HEK293 (cell line): ENCODE results near the gene CALHM1.
"Not testable (repeated sequence)": the region's sequence is repeated elsewhere in the genome, so short reads cannot be mapped to it uniquely, and the experiment has no call there.

ENCODE experiments used
- CTCF ChIA-PET: fragments of 350-600 bp; formaldehyde crosslinking; extraction: SDS; loops from one replicate; lab custom pipeline; 2021; ENCODE audit warnings: antibody characterized with exemption; lab: Yijun Ruan, JAX
- POLR2A ChIA-PET: fragments of 300-600 bp; formaldehyde crosslinking; extraction: SDS; loops from one replicate; lab custom pipeline; 2020; ENCODE audit warnings: antibody characterized with exemption, inconsistent platforms; lab: Yijun Ruan, JAX
- H3K27ac ChIP-seq: fragments of 200-500 bp; sonication (Bioruptor generic); 2 replicates; pipeline ENCODE4 v1.5.1; 2014; ENCODE audit warnings: low read depth, low read length, control low read depth, inconsistent platforms; ENCODE audit errors: extremely low read depth
- H3K36me3 ChIP-seq, 2 experiments: fragments of 200-500 bp in 1 of 2; sonication (Bioruptor generic) in 1 of 2; 1 replicate in 1 of 2; 2 replicates in 1 of 2; pipeline ENCODE4 v1.5.1; 2014 to 2017; ENCODE audit warnings: inconsistent platforms in 2 of 2, low read length in 2 of 2; ENCODE audit not compliant: control insufficient read depth in 2 of 2, insufficient read depth in 1 of 2
- H3K4me1 ChIP-seq: fragments of 200-500 bp; sonication (Bioruptor generic); 2 replicates; pipeline ENCODE4 v1.5.1; 2014; ENCODE audit warnings: mild to moderate bottlenecking, low read length, inconsistent platforms; ENCODE audit not compliant: control insufficient read depth, insufficient read depth
- H3K4me3 ChIP-seq: 2 replicates; pipeline ENCODE4 v1.5.1; 2011; ENCODE audit warnings: low read depth, mild to moderate bottlenecking, control low read depth, low read length, moderate library complexity
- H3K9me3 ChIP-seq: fragments of 200-500 bp; sonication (Bioruptor generic); 2 replicates; pipeline ENCODE4 v1.5.1; 2014; ENCODE audit warnings: low read depth, low read length, inconsistent platforms; ENCODE audit not compliant: control insufficient read depth, insufficient read depth
- CTCF ChIP-seq: fragments of 450-650 bp; formaldehyde crosslinking; IDR thresholded peaks from 2 replicates; pipeline ENCODE4 v1.5.1; 2016; ENCODE audit warnings: missing biosample characterization, missing genetic modification characterization
- GLIS2 ChIP-seq: fragments of 450-650 bp; formaldehyde crosslinking; IDR thresholded peaks from 2 replicates; pipeline ENCODE4 v1.5.1; 2016; ENCODE audit warnings: missing biosample characterization, missing genetic modification characterization
- HOXA7 ChIP-seq: sonication (generic); formaldehyde crosslinking; IDR thresholded peaks from 2 replicates; pipeline ENCODE4 v1.8.1; 2022; ENCODE audit warnings: missing genetic modification reagents, borderline replicate concordance
- HOXC10 ChIP-seq: sonication (generic); formaldehyde crosslinking; IDR thresholded peaks from 2 replicates; pipeline ENCODE4 v1.8.1; 2023; ENCODE audit warnings: mild to moderate bottlenecking, missing genetic modification reagents
- REPIN1 ChIP-seq: fragments of 450-650 bp; formaldehyde crosslinking; IDR thresholded peaks from 2 replicates; pipeline ENCODE4 v1.5.1; 2017; ENCODE audit warnings: missing biosample characterization, missing genetic modification characterization, low read depth
- YY1 ChIP-seq: fragments of 450-650 bp; formaldehyde crosslinking; IDR thresholded peaks from 2 replicates; pipeline ENCODE4 v1.5.1; 2018; ENCODE audit warnings: missing biosample characterization, missing genetic modification characterization
- ZFP69B ChIP-seq: fragments of 450-650 bp; formaldehyde crosslinking; IDR thresholded peaks from 2 replicates; pipeline ENCODE4 v1.5.1; 2016; ENCODE audit warnings: missing biosample characterization, missing genetic modification characterization
- ZIC2 ChIP-seq: fragments of 450-650 bp; formaldehyde crosslinking; IDR thresholded peaks from 2 replicates; pipeline ENCODE4 v1.5.1; 2016; ENCODE audit warnings: missing biosample characterization, missing genetic modification characterization
- ZNF121 ChIP-seq: fragments of 450-650 bp; formaldehyde crosslinking; IDR thresholded peaks from 2 replicates; pipeline ENCODE4 v1.5.1; 2016; ENCODE audit warnings: missing biosample characterization, missing genetic modification characterization
- ZNF157 ChIP-seq: fragments of 450-650 bp; formaldehyde crosslinking; IDR thresholded peaks from 2 replicates; pipeline ENCODE4 v1.5.1; 2016; ENCODE audit warnings: missing biosample characterization, missing genetic modification characterization
- ZNF16 ChIP-seq: fragments of 450-650 bp; formaldehyde crosslinking; IDR thresholded peaks from 2 replicates; pipeline ENCODE4 v1.5.1; 2016; ENCODE audit warnings: low read depth, missing biosample characterization, missing genetic modification characterization
- ZNF169 ChIP-seq: fragments of 450-650 bp; formaldehyde crosslinking; IDR thresholded peaks from 2 replicates; pipeline ENCODE4 v1.5.1; 2016; ENCODE audit warnings: missing biosample characterization, missing genetic modification characterization
- ZNF366 ChIP-seq: fragments of 450-650 bp; formaldehyde crosslinking; conservative IDR thresholded peaks from 2 replicates; pipeline ENCODE4 v1.5.1; 2016; ENCODE audit warnings: missing biosample characterization, missing genetic modification characterization
- ZNF404 ChIP-seq: fragments of 450-650 bp; formaldehyde crosslinking; IDR thresholded peaks from 2 replicates; pipeline ENCODE4 v1.5.1; 2017; ENCODE audit warnings: missing biosample characterization, missing genetic modification characterization
- ZNF510 ChIP-seq: fragments of 450-650 bp; formaldehyde crosslinking; IDR thresholded peaks from 2 replicates; pipeline ENCODE4 v1.5.1; 2018; ENCODE audit warnings: mild to moderate bottlenecking, missing genetic modification characterization, missing biosample characterization; ENCODE audit not compliant: insufficient replicate concordance
- ZNF521 ChIP-seq: fragments of 450-650 bp; formaldehyde crosslinking; IDR thresholded peaks from 2 replicates; pipeline ENCODE4 v1.5.1; 2017; ENCODE audit warnings: missing biosample characterization, mild to moderate bottlenecking, missing genetic modification characterization
- ZNF600 ChIP-seq: fragments of 450-650 bp; formaldehyde crosslinking; IDR thresholded peaks from 2 replicates; pipeline ENCODE4 v1.5.1; 2016; ENCODE audit warnings: missing biosample characterization, missing genetic modification characterization
- ZNF654 ChIP-seq: fragments of 450-650 bp; formaldehyde crosslinking; IDR thresholded peaks from 2 replicates; pipeline ENCODE4 v1.5.1; 2016; ENCODE audit warnings: low read depth, missing biosample characterization, missing genetic modification characterization
- ZNF843 ChIP-seq: fragments of 450-650 bp; formaldehyde crosslinking; IDR thresholded peaks from 2 replicates; pipeline ENCODE4 v1.5.1; 2016; ENCODE audit warnings: missing biosample characterization, missing genetic modification characterization
- ZSCAN23 ChIP-seq: fragments of 450-650 bp; formaldehyde crosslinking; IDR thresholded peaks from 2 replicates; pipeline ENCODE4 v1.5.1; 2016; ENCODE audit warnings: missing biosample characterization, missing genetic modification characterization
- TF ChIP-seq, protein P1 (sequence below): fragments of 450-650 bp; formaldehyde crosslinking; IDR thresholded peaks from 2 replicates; pipeline ENCODE4 v1.5.1; 2016; ENCODE audit warnings: missing biosample characterization, missing genetic modification characterization, low read depth
- TF ChIP-seq, protein P2 (sequence below): fragments of 450-650 bp; formaldehyde crosslinking; IDR thresholded peaks from 2 replicates; pipeline ENCODE4 v1.5.1; 2017; ENCODE audit warnings: missing biosample characterization, missing genetic modification characterization
- TF ChIP-seq, protein P3 (sequence below): fragments of 450-650 bp; IDR thresholded peaks from 2 replicates; pipeline ENCODE4 v1.5.1; 2018; ENCODE audit warnings: missing biosample characterization, missing genetic modification characterization

The CALHM1 gene

DNA sequence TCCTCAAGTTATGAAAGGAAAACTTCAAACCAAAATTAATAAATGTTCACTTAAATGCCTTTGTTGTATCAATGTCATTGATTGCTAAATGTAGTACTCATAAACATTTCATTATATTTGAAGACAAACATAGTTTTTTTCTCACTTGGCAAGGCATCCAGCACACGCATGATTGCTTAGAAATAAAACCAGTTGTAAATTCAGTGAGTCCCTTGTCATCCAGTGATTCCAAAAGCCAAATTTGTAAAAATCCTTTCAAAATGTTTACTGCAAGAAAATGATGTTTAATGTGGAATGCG is 28.7 kb upstream of the CALHM1 start:
- H3K36me3 ChIP-seq: no peaks in the 10 kb centered on the region
- H3K4me1 ChIP-seq: no peaks in the 10 kb centered on the region
- H3K27ac ChIP-seq: no peak overlapping the region
- H3K4me3 ChIP-seq: no peak overlapping the region
- H3K9me3 ChIP-seq: no peaks in the 10 kb centered on the region
- POLR2A ChIA-PET: no interaction called here
- CTCF ChIA-PET: interaction anchor here (3.1 to 3.2 kb wide), 2 partner anchors 11 to 71 kb away, joined by 26 to 58 read pairs; no protein-coding TSS in a partner anchor
- TF ChIP-seq GLIS2 (tag by site-specific recombination) (no peak), ZIC2 (no peak), ZSCAN23 (tag by site-specific recombination) (no peak), ZNF510 (tag by site-specific recombination) (no peak), ZNF404 (tag by site-specific recombination) (no peak)
- TF ChIP-seq, protein P1, sequence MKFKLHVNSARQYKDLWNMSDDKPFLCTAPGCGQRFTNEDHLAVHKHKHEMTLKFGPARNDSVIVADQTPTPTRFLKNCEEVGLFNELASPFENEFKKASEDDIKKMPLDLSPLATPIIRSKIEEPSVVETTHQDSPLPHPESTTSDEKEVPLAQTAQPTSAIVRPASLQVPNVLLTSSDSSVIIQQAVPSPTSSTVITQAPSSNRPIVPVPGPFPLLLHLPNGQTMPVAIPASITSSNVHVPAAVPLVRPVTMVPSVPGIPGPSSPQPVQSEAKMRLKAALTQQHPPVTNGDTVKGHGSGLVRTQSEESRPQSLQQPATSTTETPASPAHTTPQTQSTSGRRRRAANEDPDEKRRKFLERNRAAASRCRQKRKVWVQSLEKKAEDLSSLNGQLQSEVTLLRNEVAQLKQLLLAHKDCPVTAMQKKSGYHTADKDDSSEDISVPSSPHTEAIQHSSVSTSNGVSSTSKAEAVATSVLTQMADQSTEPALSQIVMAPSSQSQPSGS (tag by site-specific recombination): no peak
- TF ChIP-seq, all 188 proteins: peak for 0

- H3K27ac ChIP-seq, H3K4me3 ChIP-seq, H3K9me3 ChIP-seq, POLR2A ChIA-PET, H3K4me1 ChIP-seq, H3K36me3 ChIP-seq: not testable (repeated sequence)
- CTCF ChIA-PET: interaction anchor here (0.6 to 3.2 kb wide), 12 partner anchors 8 to 295 kb away, joined by 3 to 58 read pairs (median 4); no protein-coding TSS in a partner anchor
- TF ChIP-seq ZNF121: peak; percentile 93
Measured at GRCh38 chr10:103486635-103487409, 28.1 kb upstream of the CALHM1 start.

GRCh38 chr10:103481974-103482531 is 23.4 kb upstream of the CALHM1 start:
- Histone ChIP-seq H3K9me3 (no peaks in the 10 kb centered on the region), H3K4me3 (no peak overlapping the region), H3K36me3 (no peaks in the 10 kb centered on the region), H3K4me1 (no peaks in the 10 kb centered on the region), H3K27ac (no peak overlapping the region)
- CTCF ChIA-PET: interaction anchor here (0.5 to 1.7 kb wide), 9 partner anchors 10 to 529 kb away, joined by 3 to 18 read pairs (median 5); no protein-coding TSS in a partner anchor
- POLR2A ChIA-PET: no interaction called here
- TF ChIP-seq, protein P2, sequence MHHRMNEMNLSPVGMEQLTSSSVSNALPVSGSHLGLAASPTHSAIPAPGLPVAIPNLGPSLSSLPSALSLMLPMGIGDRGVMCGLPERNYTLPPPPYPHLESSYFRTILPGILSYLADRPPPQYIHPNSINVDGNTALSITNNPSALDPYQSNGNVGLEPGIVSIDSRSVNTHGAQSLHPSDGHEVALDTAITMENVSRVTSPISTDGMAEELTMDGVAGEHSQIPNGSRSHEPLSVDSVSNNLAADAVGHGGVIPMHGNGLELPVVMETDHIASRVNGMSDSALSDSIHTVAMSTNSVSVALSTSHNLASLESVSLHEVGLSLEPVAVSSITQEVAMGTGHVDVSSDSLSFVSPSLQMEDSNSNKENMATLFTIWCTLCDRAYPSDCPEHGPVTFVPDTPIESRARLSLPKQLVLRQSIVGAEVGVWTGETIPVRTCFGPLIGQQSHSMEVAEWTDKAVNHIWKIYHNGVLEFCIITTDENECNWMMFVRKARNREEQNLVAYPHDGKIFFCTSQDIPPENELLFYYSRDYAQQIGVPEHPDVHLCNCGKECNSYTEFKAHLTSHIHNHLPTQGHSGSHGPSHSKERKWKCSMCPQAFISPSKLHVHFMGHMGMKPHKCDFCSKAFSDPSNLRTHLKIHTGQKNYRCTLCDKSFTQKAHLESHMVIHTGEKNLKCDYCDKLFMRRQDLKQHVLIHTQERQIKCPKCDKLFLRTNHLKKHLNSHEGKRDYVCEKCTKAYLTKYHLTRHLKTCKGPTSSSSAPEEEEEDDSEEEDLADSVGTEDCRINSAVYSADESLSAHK (tag by site-specific recombination): no peak
- TF ChIP-seq ZFP69B (tag by site-specific recombination): peak; percentile 72; the same call in 1 of the 2 replicates
- peak; percentile 51 for TF ChIP-seq ZNF654 (tag by site-specific recombination)
- peak; percentile 46; the same call in 1 of the 2 replicates for TF ChIP-seq CTCF
- TF ChIP-seq ZNF521 (tag by site-specific recombination): no peak
- TF ChIP-seq YY1: no peak
- no peak for TF ChIP-seq HOXA7 (CRISPR knock-in tag)
- no peak for TF ChIP-seq HOXC10
- no peak for TF ChIP-seq ZNF366 (tag by site-specific recombination)
- TF ChIP-seq ZNF169 (tag by site-specific recombination): no peak
- TF ChIP-seq ZNF16 (tag by site-specific recombination): no peak
- TF ChIP-seq ZNF843 (tag by site-specific recombination): no peak
- TF ChIP-seq, protein P3, sequence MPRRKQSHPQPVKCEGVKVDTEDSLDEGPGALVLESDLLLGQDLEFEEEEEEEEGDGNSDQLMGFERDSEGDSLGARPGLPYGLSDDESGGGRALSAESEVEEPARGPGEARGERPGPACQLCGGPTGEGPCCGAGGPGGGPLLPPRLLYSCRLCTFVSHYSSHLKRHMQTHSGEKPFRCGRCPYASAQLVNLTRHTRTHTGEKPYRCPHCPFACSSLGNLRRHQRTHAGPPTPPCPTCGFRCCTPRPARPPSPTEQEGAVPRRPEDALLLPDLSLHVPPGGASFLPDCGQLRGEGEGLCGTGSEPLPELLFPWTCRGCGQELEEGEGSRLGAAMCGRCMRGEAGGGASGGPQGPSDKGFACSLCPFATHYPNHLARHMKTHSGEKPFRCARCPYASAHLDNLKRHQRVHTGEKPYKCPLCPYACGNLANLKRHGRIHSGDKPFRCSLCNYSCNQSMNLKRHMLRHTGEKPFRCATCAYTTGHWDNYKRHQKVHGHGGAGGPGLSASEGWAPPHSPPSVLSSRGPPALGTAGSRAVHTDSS (tag by site-specific recombination): no peak
- no peak for TF ChIP-seq ZNF157 (tag by site-specific recombination)
- 0 out of 2 replicates have a peak, but pooled peaks have one; percentile 34 for TF ChIP-seq ZNF600 (tag by site-specific recombination)
- no peak for TF ChIP-seq REPIN1 (tag by site-specific recombination)
